CD14-positive monocyte (primary cell): ENCODE data around the gene TRIM74. TPM values are rescaled to one million over a fixed set of nuclear protein-coding genes. Genes with fewer than 3 reads are reported as not detected.
"Not testable (repeated sequence)": the region's sequence is repeated elsewhere in the genome, so short reads cannot be mapped to it uniquely, and the experiment has no call there.

Experiments
- DNase-seq, 3 donors: peaks; one replicate each; pipeline ENCODE4 v3.0.0-alpha.2; 2011 to 2022
- H2AFZ ChIP-seq: 2 replicates; pipeline ENCODE4 v1.6.0; 2012; ENCODE audit warnings: mild to moderate bottlenecking, low read depth, low read length, inconsistent platforms; ENCODE audit not compliant: insufficient read depth, poor library complexity, severe bottlenecking
- H3K27ac ChIP-seq, 2 donors: 1 replicate in 1 of 2; 2 replicates in 1 of 2; pipeline ENCODE4 v1.5.1; 2012 to 2013; ENCODE audit warnings: low read length in 2 of 2, control low read depth in 1 of 2, inconsistent platforms in 1 of 2, low read depth in 1 of 2, mild to moderate bottlenecking in 1 of 2
- H3K27me3 ChIP-seq, 2 donors: one replicate each; pipeline versions ENCODE4 v1.6.0 to v1.6.1; 2011 to 2013; ENCODE audit warnings: low read length in 2 of 2; ENCODE audit not compliant: control insufficient read depth in 2 of 2, insufficient read depth in 2 of 2
- H3K36me3 ChIP-seq, 2 donors: replicated peaks in 1 of 2; 1 replicate in 1 of 2; 2 replicates in 1 of 2; pipeline versions ENCODE4 v1.5.1 to v1.6.1; 2012 to 2013; ENCODE audit warnings: low read length in 2 of 2, control low read depth in 1 of 2, inconsistent platforms in 1 of 2, mild to moderate bottlenecking in 1 of 2; ENCODE audit not compliant: insufficient read depth in 2 of 2, control insufficient read depth in 1 of 2
- H3K4me1 ChIP-seq, 2 donors: 1 replicate in 1 of 2; 2 replicates in 1 of 2; pipeline versions ENCODE4 v1.5.1 to v1.6.1; 2012 to 2013; ENCODE audit warnings: low read length in 2 of 2, control low read depth in 1 of 2, inconsistent platforms in 1 of 2, mild to moderate bottlenecking in 1 of 2, moderate library complexity in 1 of 2; ENCODE audit not compliant: insufficient read depth in 2 of 2, control insufficient read depth in 1 of 2
- H3K4me2 ChIP-seq: replicated peaks from 2 replicates; pipeline ENCODE3; 2012; ENCODE audit warnings: low read length, moderate library complexity, mild to moderate bottlenecking; ENCODE audit not compliant: poor library complexity, severe bottlenecking; ENCODE audit errors: extremely low read depth
- H3K4me3 ChIP-seq, 3 experiments: fragments of 200-600 bp in 1 of 3; sonication (generic) in 1 of 3; replicated peaks in 1 of 3; 1 replicate in 2 of 3; 2 replicates in 1 of 3; pipeline ENCODE4 v1.5.1; 2011 to 2013; ENCODE audit warnings: low read length in 3 of 3, mild to moderate bottlenecking in 3 of 3, control low read depth in 2 of 3, low read depth in 2 of 3, inconsistent platforms in 1 of 3, moderate library complexity in 1 of 3
- H3K79me2 ChIP-seq: 2 replicates; pipeline ENCODE4 v1.6.0; 2012; ENCODE audit warnings: mild to moderate bottlenecking, control low read depth, inconsistent platforms, low read length, moderate library complexity; ENCODE audit not compliant: insufficient read depth
- H3K9ac ChIP-seq: 2 replicates; pipeline ENCODE4 v1.6.0; 2017; ENCODE audit warnings: low read length, mild to moderate bottlenecking; ENCODE audit not compliant: insufficient read depth, poor library complexity, severe bottlenecking
- H3K9me3 ChIP-seq, 2 donors: replicated peaks in 1 of 2; 1 replicate in 1 of 2; 2 replicates in 1 of 2; pipeline versions ENCODE4 v1.5.1 to v1.6.1; 2012 to 2013; ENCODE audit warnings: low read length in 2 of 2, control low read depth in 1 of 2; ENCODE audit not compliant: control insufficient read depth in 1 of 2, insufficient read depth in 1 of 2
- H4K20me1 ChIP-seq: 2 replicates; pipeline ENCODE4 v1.6.0; 2012; ENCODE audit warnings: mild to moderate bottlenecking, low read length, control low read depth, moderate library complexity; ENCODE audit not compliant: insufficient read depth
- H3K27ac Mint-ChIP-seq, 7 donors: one replicate each; pipeline ENCODE4 v1.8.0; 2020; ENCODE audit warnings: mild to moderate bottlenecking in 7 of 7, mixed read lengths in 7 of 7, moderate library complexity in 6 of 7, inconsistent platforms in 2 of 7
- H3K27me3 Mint-ChIP-seq, 3 donors: one replicate each; pipeline ENCODE4 v1.8.0; 2021 to 2022; ENCODE audit warnings: low read depth in 3 of 3, mild to moderate bottlenecking in 3 of 3, mixed read lengths in 3 of 3, moderate library complexity in 3 of 3, inconsistent platforms in 1 of 3
- H3K36me3 Mint-ChIP-seq, 2 donors: one replicate each; pipeline ENCODE4 v1.8.0; 2020; ENCODE audit warnings: mixed read lengths in 2 of 2, inconsistent platforms in 1 of 2, mild to moderate bottlenecking in 1 of 2
- H3K4me1 Mint-ChIP-seq: one replicate; pipeline ENCODE4 v1.8.0; 2020; ENCODE audit warnings: mild to moderate bottlenecking, mixed read lengths
- H3K4me3 Mint-ChIP-seq, 2 donors: one replicate each; pipeline ENCODE4 v1.8.0; 2020; ENCODE audit warnings: mild to moderate bottlenecking in 2 of 2, mixed read lengths in 2 of 2, moderate library complexity in 1 of 2
- H3K9me3 Mint-ChIP-seq, 7 donors: one replicate each; pipeline ENCODE4 v1.8.0; 2020 to 2022; ENCODE audit warnings: mixed read lengths in 7 of 7, mild to moderate bottlenecking in 6 of 7, moderate library complexity in 6 of 7, inconsistent platforms in 2 of 7
- WGBS: methylation state at CpG from one replicate; pipeline ENCODE4 v1.1.5; 2013; ENCODE audit warnings: missing lambda C conversion rate; ENCODE audit not compliant: insufficient coverage; 5-methylcytosine and 5-hydroxymethylcytosine counted together
- intact Hi-C, 2 donors: fragments of 100-400 bp; cut with micrococcal nuclease; formaldehyde crosslinking; loops; one replicate each; pipeline versions ENCODE4 v1.15.0 to v1.15.1; 2023
- polyA plus RNA-seq, 3 donors: library from polyadenylated mRNA; depleted of rRNA in 1 of 3; unstranded in 2 of 3; stranded (reverse) in 1 of 3; fragments of 300-500 nt in 2 of 3; fragments of >200 nt in 1 of 3; fragmentation: Illumina TruSeq in 2 of 3; gene quantifications; 1 replicate in 2 of 3; 2 replicates in 1 of 3; pipeline ENCODE4 v1.2.3, GENCODE V29; 2012 to 2021

TRIM74 gene
- polyA plus RNA-seq, 3 donors: 0.08 TPM; not detected in 2

DNA sequence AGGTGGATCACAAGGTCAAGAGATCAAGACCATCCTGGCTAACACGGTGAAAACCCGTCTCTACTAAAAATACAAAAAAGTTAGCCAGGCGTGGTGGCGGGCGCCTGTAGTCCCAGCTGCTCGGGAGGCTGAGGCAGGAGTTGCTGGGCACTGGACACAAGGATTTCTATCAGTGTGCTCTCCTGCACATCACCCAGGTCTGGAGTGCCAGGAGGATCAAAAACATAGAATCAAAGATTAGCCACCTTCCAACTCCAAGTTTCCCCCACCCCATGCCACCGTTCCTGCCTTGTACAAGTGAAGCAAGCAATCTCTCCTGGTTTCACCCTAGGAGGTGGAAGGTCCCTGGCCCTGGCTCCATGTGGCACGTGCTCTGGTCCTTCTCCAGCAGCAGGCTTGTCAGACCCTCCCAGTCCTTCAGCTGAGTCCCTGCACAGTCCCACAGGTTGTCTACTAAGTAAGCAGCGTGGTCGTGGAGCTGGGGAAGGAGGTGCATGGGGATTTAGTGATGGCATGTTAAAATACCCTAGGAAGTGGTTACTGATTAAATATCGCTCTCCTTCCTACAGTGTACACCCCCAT lies 28.7 kb upstream of the TRIM74 start:
- H3K4me3 ChIP-seq, H3K27me3 ChIP-seq, H3K4me3 Mint-ChIP-seq, H4K20me1 ChIP-seq, H3K9me3 Mint-ChIP-seq, H3K27ac ChIP-seq, H3K27ac Mint-ChIP-seq, H2AFZ ChIP-seq, H3K36me3 ChIP-seq, H3K9me3 ChIP-seq, H3K4me2 ChIP-seq, intact Hi-C loops, H3K36me3 Mint-ChIP-seq, H3K4me1 Mint-ChIP-seq, DNase-seq, H3K27me3 Mint-ChIP-seq, H3K9ac ChIP-seq, H3K4me1 ChIP-seq, H3K79me2 ChIP-seq: not testable (repeated sequence)
- no CpG with 5 or more reads among the region's 11 CpGs for WGBS

DNA sequence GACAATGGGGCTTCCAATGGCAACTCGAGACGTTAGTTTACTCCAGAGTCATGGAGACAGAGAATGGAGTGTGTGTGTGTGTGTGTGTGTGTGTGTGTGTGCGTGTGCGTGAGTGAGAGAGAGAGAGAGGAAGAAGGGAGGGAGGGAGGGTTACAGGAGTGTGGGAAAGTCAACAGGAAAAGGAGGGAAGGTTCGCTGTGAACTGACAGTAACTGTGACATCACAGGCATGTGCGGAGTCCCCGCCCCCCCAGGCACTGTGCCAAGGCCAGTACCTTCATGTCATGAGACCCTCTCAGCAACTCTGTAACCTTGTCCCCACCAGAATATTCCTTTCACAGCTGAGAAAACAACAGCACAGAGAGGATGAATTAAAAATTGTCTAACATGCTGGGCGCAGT lies 28.2 kb upstream of the TRIM74 start:
- intact Hi-C loops, H3K27ac Mint-ChIP-seq: not testable (repeated sequence)

DNA sequence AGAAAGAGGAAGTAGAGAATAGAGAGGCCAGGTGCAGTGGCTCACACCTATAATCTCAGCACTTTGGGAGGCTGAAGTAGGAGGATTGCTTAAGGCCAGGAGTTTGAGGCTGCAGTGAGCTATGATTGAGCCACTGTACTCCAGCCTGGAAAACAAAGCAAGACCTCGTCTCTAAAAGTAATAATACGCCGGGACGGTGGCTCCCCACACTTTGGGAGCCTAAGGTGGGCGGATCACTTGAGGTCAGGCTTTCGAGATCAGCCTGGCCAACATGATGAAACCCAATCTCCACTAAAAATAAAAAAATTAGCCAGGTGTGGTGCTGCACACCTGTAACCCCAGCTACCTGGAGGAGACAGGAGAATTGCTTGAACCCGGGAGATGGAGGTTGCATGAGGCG lies 26.2 kb upstream of the TRIM74 start:
- H2AFZ ChIP-seq, H4K20me1 ChIP-seq, H3K9me3 Mint-ChIP-seq, H3K27ac ChIP-seq, DNase-seq, H3K9me3 ChIP-seq, H3K36me3 ChIP-seq, H3K4me3 Mint-ChIP-seq, H3K4me2 ChIP-seq, H3K4me1 Mint-ChIP-seq, H3K27me3 ChIP-seq, H3K36me3 Mint-ChIP-seq, H3K27me3 Mint-ChIP-seq, H3K79me2 ChIP-seq, H3K27ac Mint-ChIP-seq, H3K9ac ChIP-seq, H3K4me3 ChIP-seq, H3K4me1 ChIP-seq, intact Hi-C loops: not testable (repeated sequence)
- no CpG with 5 or more reads among the region's 8 CpGs for WGBS

More for the DNA sequence above, 28.2 kb upstream of the TRIM74 start:
- H3K9me3 ChIP-seq, H4K20me1 ChIP-seq, H3K36me3 ChIP-seq, H3K4me1 ChIP-seq, H2AFZ ChIP-seq, H3K27me3 Mint-ChIP-seq, H3K36me3 Mint-ChIP-seq, H3K4me3 ChIP-seq, H3K4me3 Mint-ChIP-seq, H3K9me3 Mint-ChIP-seq, H3K79me2 ChIP-seq, H3K27me3 ChIP-seq, H3K9ac ChIP-seq, H3K27ac ChIP-seq, H3K4me2 ChIP-seq, H3K4me1 Mint-ChIP-seq, DNase-seq: not testable (repeated sequence)
- WGBS: no CpG with 5 or more reads among the region's 8 CpGs

DNA sequence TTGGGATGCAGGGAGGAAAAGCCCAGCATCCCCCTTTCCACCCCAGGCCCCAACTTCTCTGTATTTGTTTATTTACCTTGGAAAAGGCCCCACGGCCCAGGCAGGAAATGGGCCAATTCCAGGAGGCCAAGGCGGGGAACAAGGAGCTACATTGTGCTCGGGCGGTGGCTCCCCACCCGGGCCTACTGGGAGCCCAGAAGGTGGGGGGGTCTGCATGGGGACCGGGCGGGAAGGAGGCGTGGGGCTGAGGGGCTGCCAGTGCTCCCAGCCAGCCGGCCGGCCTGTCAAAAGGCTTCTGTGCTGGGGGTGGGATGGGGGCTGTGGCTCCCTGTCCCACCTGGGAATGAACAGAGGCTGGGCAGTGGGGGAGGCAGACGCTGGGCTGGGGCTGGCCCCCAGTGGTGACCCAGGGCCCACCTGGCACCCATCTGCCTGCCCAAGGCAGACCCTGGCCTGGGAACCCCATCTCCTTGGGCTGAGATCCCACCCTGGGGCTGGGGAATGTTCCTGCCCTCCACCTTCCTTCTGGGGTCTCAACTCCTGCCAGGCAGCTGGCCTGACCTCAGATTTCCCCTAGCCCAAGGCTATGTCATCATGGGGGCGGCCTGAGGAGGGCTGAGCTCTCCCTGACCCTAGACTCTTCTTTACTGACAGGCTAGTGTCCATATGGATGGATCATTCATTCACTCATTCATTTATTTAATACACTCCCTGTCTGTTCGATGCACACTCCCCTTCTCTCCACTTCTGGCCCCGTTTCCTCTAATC lies 21.1 kb upstream of the TRIM74 start:
- H3K36me3 ChIP-seq, H3K4me1 Mint-ChIP-seq, H3K36me3 Mint-ChIP-seq, H3K27ac ChIP-seq, H3K27ac Mint-ChIP-seq, H3K4me2 ChIP-seq, H3K9ac ChIP-seq, H3K27me3 ChIP-seq, H3K4me3 ChIP-seq, H3K9me3 ChIP-seq, H2AFZ ChIP-seq, H3K27me3 Mint-ChIP-seq, H3K4me1 ChIP-seq, intact Hi-C loops, DNase-seq, H3K4me3 Mint-ChIP-seq, H4K20me1 ChIP-seq, H3K79me2 ChIP-seq, H3K9me3 Mint-ChIP-seq: not testable (repeated sequence)
- WGBS: no CpG with 5 or more reads among the region's 14 CpGs
